Tibial artery (tissue), 4 donors: Measurements from ENCODE around the gene SRPK2.

ENCODE experiments used
- DNase-seq, 2 donors: peaks; one replicate each; pipeline ENCODE4 v3.0.0-alpha.2; 2019
- H3K27ac ChIP-seq, 2 donors: fragments of 200-600 bp; sonication (generic) in 1 of 2; 1 replicate in 1 of 2; 2 replicates in 1 of 2; pipeline ENCODE4 v1.5.1; 2018 to 2019; ENCODE audit warnings: mild to moderate bottlenecking in 1 of 2
- H3K27me3 ChIP-seq, 2 donors: fragments of 200-600 bp; sonication (generic) in 1 of 2; one replicate each; pipeline versions ENCODE4 v1.5.1 to v1.6.0; 2016 to 2019
- H3K36me3 ChIP-seq, 3 donors: fragments of 200-600 bp; sonication (generic) in 2 of 3; one replicate each; pipeline ENCODE4 v1.5.1; 2016 to 2019; ENCODE audit warnings: mild to moderate bottlenecking in 2 of 3
- H3K4me1 ChIP-seq, 4 donors: fragments of 200-600 bp; sonication (generic) in 2 of 4; 1 replicate in 3 of 4; 2 replicates in 1 of 4; pipeline ENCODE4 v1.5.1; 2016 to 2019
- H3K4me3 ChIP-seq, 2 donors: fragments of 200-600 bp; sonication (generic) in 1 of 2; 1 replicate in 1 of 2; 2 replicates in 1 of 2; pipeline ENCODE4 v1.5.1; 2018 to 2019; ENCODE audit warnings: mild to moderate bottlenecking in 2 of 2
- H3K9me3 ChIP-seq, 3 donors: fragments of 200-600 bp; sonication (generic) in 1 of 3; one replicate each; pipeline ENCODE4 v1.5.1; 2016 to 2019
- CTCF ChIP-seq, 2 experiments: fragments of 200-600 bp in 1 of 2; fragments of 450-650 bp in 1 of 2; IDR thresholded peaks; one replicate each; pipeline ENCODE4 v1.5.1; 2017 to 2019; ENCODE audit warnings: antibody characterized with exemption in 2 of 2, mild to moderate bottlenecking in 1 of 2, moderate library complexity in 1 of 2
- intact Hi-C: fragments of 100-400 bp; cut with DNase I; formaldehyde crosslinking; loops from one replicate; pipeline ENCODE4 v1.15.0; 2023; ENCODE audit warnings: low total_unique reads

Gene SRPK2

DNA sequence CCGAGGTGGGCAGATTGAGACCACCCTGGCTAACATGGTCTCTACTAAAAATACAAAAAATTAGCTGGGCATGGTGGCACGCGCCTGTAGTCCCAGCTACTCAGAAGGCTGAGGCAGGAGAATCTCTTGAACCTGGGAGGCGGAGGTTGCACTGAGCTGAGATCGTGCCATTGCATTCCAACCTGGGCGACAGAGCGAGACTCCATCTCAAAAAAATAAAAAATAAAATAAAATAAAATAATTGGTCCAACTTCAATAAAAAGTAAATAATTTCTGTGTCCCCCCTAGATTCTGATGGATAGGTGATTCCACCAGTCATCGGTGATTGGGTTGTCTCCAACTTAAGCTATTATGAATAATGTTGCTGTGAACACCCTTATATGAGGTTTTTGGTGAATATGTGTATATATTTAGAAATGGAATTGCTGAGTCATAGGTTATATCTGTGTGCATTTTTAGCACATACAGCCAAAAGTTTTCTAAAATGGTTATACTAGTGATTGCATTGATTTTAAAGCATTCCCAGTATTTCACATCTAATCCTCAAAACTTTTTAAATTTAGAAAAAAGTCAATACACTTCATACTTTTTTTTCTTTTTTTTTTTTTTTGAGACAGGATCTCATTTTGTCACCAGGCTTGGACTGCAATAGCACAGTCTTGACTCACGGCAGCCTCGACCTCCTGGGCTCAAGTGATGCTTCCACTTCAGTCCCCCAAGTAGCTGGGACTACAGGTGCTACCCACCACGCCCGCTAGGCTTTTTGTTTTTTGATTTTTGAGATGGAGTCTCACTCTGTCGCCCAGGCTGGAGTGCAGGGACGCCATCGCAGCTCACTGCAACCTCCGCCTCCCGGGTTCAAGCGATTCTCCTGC is 13.7 kb upstream of the SRPK2 start:
- H3K27me3 ChIP-seq, result no peaks in the 10 kb centered on the region
- H3K9me3 ChIP-seq, result no peaks in the 10 kb centered on the region
- H3K27ac ChIP-seq, result no peak overlapping the region
- H3K4me3 ChIP-seq, result no peak overlapping the region
- intact Hi-C loops, result no loop called here
- peaks cover 0 to 6% (median 0%) of the 10 kb centered on the region in 4 donors for H3K4me1 ChIP-seq
- no peak for DNase-seq
- no peaks in the 10 kb centered on the region for H3K36me3 ChIP-seq
- TF ChIP-seq CTCF (IDR thresholded peaks at IDR 0.05), result no peak

- Histone ChIP-seq H3K27ac (no peak overlapping the region), H3K4me1 (peaks cover 0 to 6% (median 0%) of the 10 kb centered on the region in 4 donors), H3K4me3 (no peak overlapping the region), H3K36me3 (no peaks in the 10 kb centered on the region), H3K9me3 (no peaks in the 10 kb centered on the region), H3K27me3 (no peaks in the 10 kb centered on the region)
- TF ChIP-seq CTCF (IDR thresholded peaks at IDR 0.05), result peak in 1 of 2 experiments; percentile 10
- DNase-seq, result no peak
- intact Hi-C loops, result no loop called here
Measured at GRCh38 chr7:105399043-105399725, 10.5 kb upstream of the SRPK2 start.

GRCh38 chr7:105396566-105396965 is 7.8 kb upstream of the SRPK2 start:
- Histone ChIP-seq H3K36me3 (no peaks in the 10 kb centered on the region), H3K27ac (no peak overlapping the region), H3K4me3 (no peak overlapping the region), H3K4me1 (peaks cover 0 to 2% (median 0%) of the 10 kb centered on the region in 4 donors), H3K27me3 (no peaks in the 10 kb centered on the region), H3K9me3 (no peaks in the 10 kb centered on the region)
- TF ChIP-seq CTCF (IDR thresholded peaks at IDR 0.05), result no peak
- intact Hi-C loops, result no loop called here
- no peak for DNase-seq

- peaks cover 0 to 11% (median 9%) of the 10 kb centered on the region in 4 donors for H3K4me1 ChIP-seq
- DNase-seq, result no peak
- no peaks in the 10 kb centered on the region for H3K9me3 ChIP-seq
- H3K36me3 ChIP-seq, result no peaks in the 10 kb centered on the region
- H3K4me3 ChIP-seq, result no peak overlapping the region
- no peak for TF ChIP-seq CTCF (IDR thresholded peaks at IDR 0.05)
- intact Hi-C loops, result no loop called here
- H3K27me3 ChIP-seq, result no peaks in the 10 kb centered on the region
- no peak overlapping the region for H3K27ac ChIP-seq
Measured at GRCh38 chr7:105391429-105391828, 2.7 kb upstream of the SRPK2 start.

DNA sequence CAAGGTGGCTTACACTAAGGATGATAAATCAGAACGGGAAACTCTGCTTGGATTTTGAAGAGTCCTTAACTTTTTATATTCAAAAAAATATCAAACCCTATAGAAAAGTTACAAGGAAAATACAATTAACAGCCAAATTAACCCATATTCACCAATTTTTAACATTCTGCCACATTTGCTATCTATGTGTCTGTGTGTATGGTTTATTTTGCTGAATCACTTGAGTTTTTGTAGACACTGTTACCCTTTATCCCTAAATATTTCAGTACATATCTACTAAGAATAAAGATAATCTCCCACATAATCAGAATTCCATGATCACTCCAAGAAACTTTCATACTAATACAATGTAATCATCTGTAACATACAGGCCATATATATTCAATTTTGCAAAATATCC is 1.2 kb upstream of the SRPK2 start:
- intact Hi-C loops, result no loop called here
- DNase-seq, result no peak
- TF ChIP-seq CTCF (IDR thresholded peaks at IDR 0.05), result no peak
- H3K27me3 ChIP-seq, result no peaks in the 10 kb centered on the region
- H3K4me3 ChIP-seq, result no peak overlapping the region
- no peaks in the 10 kb centered on the region for H3K9me3 ChIP-seq
- H3K4me1 ChIP-seq, result peaks cover 0 to 14% (median 9%) of the 10 kb centered on the region in 4 donors
- no peaks in the 10 kb centered on the region for H3K36me3 ChIP-seq
- H3K27ac ChIP-seq, result peak overlapping the region in 1 of 2 donors; percentile 69
